ENCODE data around the gene CRYL1.

GRCh38 chr13:20407759-20408158 is 117.9 kb downstream of the CRYL1 start:
- TF ChIP-seq CTCF (IDR thresholded peaks at IDR 0.05; ENCODE audit: low read depth, low read length, poor library complexity, severe bottlenecking) (no peak), EZH2phosphoT487 (IDR thresholded peaks at IDR 0.05; ENCODE audit: borderline replicate concordance, low read length) (no peak)
